ENCODE results near the gene TYW1. TPM values are rescaled to one million over a fixed set of nuclear protein-coding genes. Genes with fewer than 3 reads are reported as not detected.

TYW1 gene
- total and polyA plus RNA-seq, 2 of the 4 experiments (the other 2 are of a cell fraction), result 10.7 to 23.7 TPM

DNA sequence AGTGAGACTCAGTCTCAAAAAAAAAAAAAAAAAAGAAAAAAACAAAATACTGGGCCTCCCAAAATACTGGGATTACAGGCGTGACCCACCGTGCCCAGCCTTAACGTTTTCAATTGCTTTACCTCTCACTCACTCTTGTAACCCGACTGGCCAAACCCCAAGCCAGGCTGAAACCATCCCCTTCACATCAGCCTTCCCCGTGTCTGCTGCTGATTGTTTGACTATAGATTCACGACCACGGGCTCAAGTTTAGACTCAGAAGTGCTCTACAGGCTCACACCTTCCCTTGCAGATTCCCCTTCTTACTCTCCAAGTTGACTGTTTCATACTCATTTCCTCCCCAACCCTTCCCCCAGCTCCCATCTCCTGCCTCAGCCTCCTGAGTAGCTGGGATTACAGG, 22.3 kb downstream of the TYW1 start:
- H2AK5ac ChIP-seq (ENCODE audit: low read depth, low read length), result no peak overlapping the region
- H2AK9ac ChIP-seq (replicated peaks; ENCODE audit: low read depth, low read length, poor library complexity), result no peak overlapping the region
- ChIA-PET CTCF (no interaction called here), POLR2A (ENCODE audit: unreplicated experiment) (no interaction called here)
- H3K14ac ChIP-seq (replicated peaks; ENCODE audit: low read depth, low read length), result no peak overlapping the region
- no peak overlapping the region for H4K8ac ChIP-seq (ENCODE audit: low read depth in 2 of 2, low read length in 2 of 2)
- no peak overlapping the region for H4K5ac ChIP-seq (ENCODE audit: low read depth, low read length)
- intact Hi-C loops (cut with micrococcal nuclease) (no loop called here), in situ Hi-C loops (cut with MboI; ENCODE audit: low sequenced_read_pairs) (no loop called here), dilution Hi-C loops (cut with HindIII; ENCODE audit: low sequenced_read_pairs, unreplicated experiment) (no loop called here)
- H3K36me3 ChIP-seq (ENCODE audit: control insufficient read depth, insufficient read depth, low read length), result peaks cover 26% of the 10 kb centered on the region
- no peak overlapping the region for H3K9ac ChIP-seq (ENCODE audit: low read depth, low read length)
- TF ChIP-seq MAZ (IDR thresholded peaks at IDR 0.05; ENCODE audit: borderline replicate concordance, low read depth, low read length), result no peak
- no peak for TF ChIP-seq SMC3 (IDR thresholded peaks at IDR 0.05; ENCODE audit: low read depth, low read length)
- no peak for TF ChIP-seq BHLHE40 (IDR thresholded peaks at IDR 0.05; ENCODE audit: low read depth, low read length)
- TF ChIP-seq CEBPB (IDR thresholded peaks at IDR 0.05; ENCODE audit: low read depth, low read length), result no peak
- no peak for TF ChIP-seq RFX5 (IDR thresholded peaks at IDR 0.05; ENCODE audit: low read depth, low read length)
- no peak for TF ChIP-seq CTCF (conservative IDR thresholded peaks at IDR 0.05; ENCODE audit: low read depth, low read length)
- TF ChIP-seq MAFK (IDR thresholded peaks at IDR 0.05; ENCODE audit: low read depth, low read length), result no peak
- no peak for TF ChIP-seq NFE2L2 (IDR thresholded peaks at IDR 0.05; ENCODE audit: low read depth, low read length)
- no peak for TF ChIP-seq ELK1 (IDR thresholded peaks at IDR 0.05; ENCODE audit: borderline replicate concordance, low read depth, low read length)
- no peak for TF ChIP-seq FOS (IDR thresholded peaks at IDR 0.05; ENCODE audit: low read depth, low read length)
- no peak for TF ChIP-seq RCOR1 (IDR thresholded peaks at IDR 0.05; ENCODE audit: insufficient replicate concordance, low read length)
- no peak for TF ChIP-seq MXI1 (IDR thresholded peaks at IDR 0.05; ENCODE audit: borderline replicate concordance, low read depth, low read length)
- TF ChIP-seq, protein P1, sequence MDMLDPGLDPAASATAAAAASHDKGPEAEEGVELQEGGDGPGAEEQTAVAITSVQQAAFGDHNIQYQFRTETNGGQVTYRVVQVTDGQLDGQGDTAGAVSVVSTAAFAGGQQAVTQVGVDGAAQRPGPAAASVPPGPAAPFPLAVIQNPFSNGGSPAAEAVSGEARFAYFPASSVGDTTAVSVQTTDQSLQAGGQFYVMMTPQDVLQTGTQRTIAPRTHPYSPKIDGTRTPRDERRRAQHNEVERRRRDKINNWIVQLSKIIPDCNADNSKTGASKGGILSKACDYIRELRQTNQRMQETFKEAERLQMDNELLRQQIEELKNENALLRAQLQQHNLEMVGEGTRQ (IDR thresholded peaks at IDR 0.05; ENCODE audit: low read depth, low read length), result no peak
- no peak for TF ChIP-seq POLR2A (IDR thresholded peaks at IDR 0.05; ENCODE audit: low read depth, low read length)
- no peak for TF ChIP-seq CHD1 (IDR thresholded peaks at IDR 0.05; ENCODE audit: low read depth, low read length)
- TF ChIP-seq RAD21 (IDR thresholded peaks at IDR 0.05; ENCODE audit: low read length), result no peak
- H2BK120ac ChIP-seq (ENCODE audit: low read depth, low read length), result no peak overlapping the region
- H3K23ac ChIP-seq (ENCODE audit: low read depth, low read length), result no peak overlapping the region
- H3K4ac ChIP-seq (ENCODE audit: low read depth, low read length), result no peak overlapping the region
- peaks cover 2 to 8% of the 10 kb centered on the region in 2 experiments; a peak in 2 of 4 replicates for H3K79me1 ChIP-seq (ENCODE audit: low read depth in 1 of 2, low read length in 2 of 2)
- no peaks in the 10 kb centered on the region; the same call in 1 of the 2 replicates for H3K4me1 ChIP-seq (ENCODE audit: control insufficient read depth, insufficient read depth, low read length)
- no peak for ATAC-seq (ENCODE audit: low read depth)
- H3K4me3 ChIP-seq (ENCODE audit: insufficient read depth, low read depth, low read length), result no peak overlapping the region
- no peak overlapping the region for H2BK20ac ChIP-seq (ENCODE audit: low read depth, low read length)
- no peak for DNase-seq
- H4K91ac ChIP-seq (ENCODE audit: insufficient read depth, low read depth, low read length), result no peak overlapping the region
- peaks cover 3% of the 10 kb centered on the region; the same call in 1 of the 2 replicates for H3K9me1 ChIP-seq (ENCODE audit: insufficient read depth, low read length)
- H3K27ac ChIP-seq (ENCODE audit: insufficient read depth, low read length), result no peak overlapping the region
- no peaks in the 10 kb centered on the region; the same call in 1 of the 2 replicates for H4K20me1 ChIP-seq (ENCODE audit: insufficient read depth, low read length)
- no peak overlapping the region for H3K18ac ChIP-seq (ENCODE audit: low read depth, low read length)
- no peak overlapping the region for H3K4me2 ChIP-seq (ENCODE audit: low read depth, low read length)
- WGBS, 2 experiments (ENCODE audit: extremely low coverage in 2 of 2, insufficient read length in 1 of 2), result 77% methylated on average over 6 of the region's 7 CpGs; no CpG with 5 or more reads in 1 of the 2 experiments
- no peaks in the 10 kb centered on the region for H3K27me3 ChIP-seq (ENCODE audit: control insufficient read depth, insufficient read depth, low read length)
- no peak overlapping the region for H2AFZ ChIP-seq (replicated peaks; ENCODE audit: low read length, poor library complexity)
- no peak overlapping the region for H3K56ac ChIP-seq (ENCODE audit: extremely low read depth, insufficient read depth, low read length)
- H2BK15ac ChIP-seq (ENCODE audit: low read depth, low read length), result no peak overlapping the region
- BruUV-seq (replicated peaks), result no TSS peak
- no peaks in the 10 kb centered on the region for H3K9me3 ChIP-seq (ENCODE audit: control insufficient read depth, insufficient read depth, low read length)
- H2BK5ac ChIP-seq (ENCODE audit: low read depth, low read length, poor library complexity, severe bottlenecking), result no peak overlapping the region
